Measurements from ENCODE around the gene SEPTIN2.
"Not testable (repeated sequence)": the region's sequence is repeated elsewhere in the genome, so short reads cannot be mapped to it uniquely, and the experiment has no call there.

The SEPTIN2 gene

DNA sequence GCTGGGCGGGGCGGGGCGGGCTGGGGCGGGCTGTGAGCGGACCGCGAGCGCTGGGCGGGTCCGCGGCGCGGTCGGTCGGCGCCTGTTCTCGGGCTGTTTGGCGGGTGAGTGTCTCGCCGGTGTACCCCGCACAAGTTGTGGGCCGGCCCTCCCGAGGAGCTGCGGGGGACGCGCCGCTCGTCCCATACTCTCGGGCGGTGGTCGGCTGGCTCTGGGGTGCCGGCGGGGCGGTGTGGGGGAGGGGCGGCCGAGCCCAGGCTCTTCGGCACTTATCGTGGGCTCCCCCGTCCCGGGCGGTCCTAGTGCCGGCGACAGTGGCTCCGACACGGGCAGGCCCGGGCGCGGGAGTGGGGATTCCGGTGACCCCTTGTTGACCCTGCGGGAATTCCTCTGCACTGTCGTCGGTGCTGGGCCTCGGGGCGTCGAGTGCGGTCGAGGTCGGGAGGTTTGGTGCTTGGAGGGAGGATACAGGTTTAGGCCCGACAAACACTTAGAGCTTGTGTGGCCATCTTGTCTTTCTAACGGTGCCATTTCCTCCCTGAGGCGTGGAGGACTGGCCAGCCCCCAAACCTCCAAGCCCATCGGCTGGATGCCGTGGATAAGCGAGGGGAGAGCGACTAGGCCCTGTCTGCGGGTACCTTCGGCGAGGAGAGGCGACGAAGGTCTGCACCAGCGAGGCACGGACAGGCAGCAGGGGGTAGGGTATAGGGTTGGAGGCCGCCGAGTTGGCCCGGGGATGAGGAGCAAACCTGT, at the start of gene SEPTIN2:
Gene SEPTIN2 (plus strand): TSS at position 47 of the 753 bp plus-strand sequence. CDS start 8,308 bp downstream, outside the sequence.
- DNase-seq: peak; percentile 91

DNA sequence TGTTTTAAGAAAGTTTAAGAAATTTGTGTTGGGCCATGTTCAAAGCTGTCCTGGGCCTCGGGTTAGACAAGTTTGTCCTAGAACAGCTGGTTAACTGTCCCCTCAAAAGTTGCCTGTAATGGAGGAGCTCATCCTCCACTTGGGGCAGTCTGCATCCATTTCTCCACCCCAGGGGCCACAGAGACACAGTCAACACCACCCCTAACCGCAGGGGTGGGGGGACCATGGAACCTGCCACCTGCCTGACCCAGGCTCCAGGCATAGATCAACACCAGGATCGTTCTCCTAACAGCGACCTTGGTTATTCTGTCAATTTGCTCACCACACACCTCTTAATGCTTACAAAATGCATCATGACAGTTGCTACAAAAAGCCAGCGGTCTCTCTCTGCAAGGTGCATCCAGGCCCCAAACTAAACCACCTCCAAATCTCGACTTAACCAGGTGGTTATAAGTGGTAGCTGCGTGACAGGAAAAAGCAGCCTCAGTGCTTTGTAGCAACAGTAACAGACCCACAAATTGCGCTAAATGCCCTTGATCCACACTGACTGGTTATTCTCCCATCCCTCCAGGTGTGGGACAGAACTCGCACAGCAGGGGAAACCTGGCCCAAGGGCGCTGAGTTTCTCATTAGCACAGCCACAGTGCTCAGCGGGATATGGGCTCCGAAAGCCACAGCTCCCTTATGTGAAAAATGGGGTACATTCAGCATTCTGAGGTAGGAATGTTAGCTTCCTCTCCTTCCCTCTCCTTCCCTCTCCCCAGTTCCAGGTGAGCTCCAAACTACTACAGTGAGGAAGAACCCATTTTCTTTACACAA, 48.3 kb upstream of the SEPTIN2 start:
- DNase-seq: no peak

- no peak for DNase-seq
These were observed 47.4 kb upstream of the SEPTIN2 start for GRCh38 chr2:241268306-241268705.

DNA sequence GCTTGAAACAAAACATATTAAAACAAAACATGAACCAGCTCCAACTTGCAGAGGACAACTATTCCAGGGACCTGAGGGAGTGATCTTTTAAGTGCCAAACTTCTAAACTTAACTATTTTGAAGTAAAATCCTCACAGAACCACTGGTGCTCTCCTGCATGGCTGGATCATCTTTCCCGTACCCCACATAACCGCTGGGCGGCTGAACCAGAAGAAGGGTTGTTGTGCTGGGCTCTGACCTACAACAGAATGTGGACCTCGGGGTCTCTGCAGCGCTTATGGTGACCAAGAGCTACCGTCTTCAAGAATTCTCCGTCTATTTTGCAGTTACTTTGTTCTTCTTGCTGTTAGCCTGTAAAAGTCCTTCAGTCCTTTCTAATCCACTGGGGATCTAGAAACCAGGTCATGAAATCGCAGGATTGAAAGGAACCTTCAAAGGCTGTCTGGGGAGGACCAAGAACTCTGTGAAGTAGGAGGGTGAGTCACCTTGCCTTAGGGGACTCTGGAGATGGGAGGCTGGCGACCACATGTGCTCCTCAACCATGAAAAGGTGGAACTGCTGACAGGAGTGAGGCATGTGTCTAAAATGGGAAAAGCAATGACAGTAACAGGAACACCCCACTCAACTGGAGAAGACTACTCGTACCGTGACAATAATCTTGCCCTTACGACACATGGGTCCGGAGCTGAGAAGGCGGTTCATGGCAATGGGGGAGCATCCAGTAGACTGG, 46.8 kb upstream of the SEPTIN2 start:
- DNase-seq: no peak

GRCh38 chr2:241269707-241270520, 45.8 kb upstream of the SEPTIN2 start:
- DNase-seq: no peak

GRCh38 chr2:241270531-241270930, 45.2 kb upstream of the SEPTIN2 start:
- DNase-seq: no peak

GRCh38 chr2:241271706-241272302, 43.9 kb upstream of the SEPTIN2 start:
- peak; percentile 86 for DNase-seq

GRCh38 chr2:241272303-241273209, 43.2 kb upstream of the SEPTIN2 start:
- DNase-seq: peak; percentile 81

DNA sequence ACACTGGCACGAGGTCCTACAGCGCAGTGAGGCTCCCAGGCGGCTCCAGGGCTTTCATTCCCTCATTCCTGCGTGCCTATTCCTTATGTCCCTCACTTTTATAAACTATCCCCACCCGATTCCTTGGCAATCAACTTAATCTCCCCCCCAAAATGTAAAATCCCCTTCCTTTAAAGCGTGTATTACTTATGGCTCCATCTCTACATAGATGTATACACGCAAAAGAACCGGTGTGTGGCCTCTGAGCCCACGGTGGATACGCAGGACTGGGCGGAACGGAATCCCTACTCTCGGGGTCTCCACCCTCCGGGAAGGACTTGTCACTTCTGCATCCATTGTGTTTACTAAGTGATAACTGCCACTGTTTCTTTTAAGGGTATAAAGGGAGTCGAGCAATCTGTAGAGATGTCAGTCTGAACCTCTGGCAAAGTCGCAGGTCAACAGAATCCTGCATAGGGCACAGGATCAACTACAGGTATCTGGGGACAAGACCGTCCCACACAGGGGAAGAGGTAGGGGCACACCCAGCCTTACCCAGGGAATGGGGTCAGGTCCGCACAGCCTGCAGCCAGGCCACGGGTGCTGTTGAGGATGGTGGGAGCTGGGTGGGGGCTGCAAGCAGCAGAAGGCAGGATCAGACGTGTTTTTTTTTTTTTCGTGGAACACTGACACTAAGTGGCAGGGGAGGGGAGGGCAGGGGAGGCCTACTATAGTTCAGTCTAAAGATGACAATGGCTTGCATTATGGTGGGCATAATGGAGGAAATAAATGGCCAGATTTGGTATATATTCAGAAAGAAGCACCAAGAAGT, 42.3 kb upstream of the SEPTIN2 start:
- no peak for DNase-seq

DNA sequence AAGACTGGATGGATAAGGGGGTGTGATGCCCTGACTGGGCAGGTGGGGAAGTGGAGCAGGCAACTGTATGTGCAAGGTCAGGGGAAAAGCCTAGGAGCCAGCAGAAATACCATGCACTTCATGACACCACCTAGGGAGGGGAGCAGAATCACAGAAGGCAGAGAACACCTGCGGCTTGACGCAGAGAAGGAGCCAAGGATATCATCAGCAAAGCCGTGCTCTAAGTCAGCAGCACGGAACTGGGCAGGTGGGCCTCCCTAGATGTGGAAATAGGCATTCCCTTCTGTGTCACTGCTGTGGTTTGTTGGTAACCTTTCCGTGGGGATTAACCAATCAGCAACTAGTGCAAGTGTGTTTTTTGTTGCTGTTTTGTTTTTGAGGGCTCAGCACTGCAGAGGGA, 41.6 kb upstream of the SEPTIN2 start:
- DNase-seq: no peak

DNA sequence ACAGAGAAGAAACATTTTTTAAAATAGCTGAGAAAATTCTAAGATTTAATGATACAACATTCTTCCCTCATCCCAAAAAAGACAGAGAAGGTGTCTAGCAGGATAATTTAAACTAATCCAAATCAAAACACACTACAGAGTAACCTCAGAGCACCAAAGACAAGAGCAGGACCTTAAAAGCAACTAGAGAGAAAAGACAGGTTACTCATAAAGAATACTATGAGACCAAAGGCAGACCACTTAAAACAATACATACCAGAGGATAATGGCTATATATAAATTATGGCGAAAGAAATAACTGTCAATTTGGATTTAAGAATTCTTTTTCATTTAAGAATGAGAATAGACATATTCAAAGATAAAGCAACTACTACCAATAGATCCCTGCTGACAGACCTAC, 40.2 kb upstream of the SEPTIN2 start:
- DNase-seq: no peak

GRCh38 chr2:241275910-241276309, 39.8 kb upstream of the SEPTIN2 start:
- no peak for DNase-seq

DNA sequence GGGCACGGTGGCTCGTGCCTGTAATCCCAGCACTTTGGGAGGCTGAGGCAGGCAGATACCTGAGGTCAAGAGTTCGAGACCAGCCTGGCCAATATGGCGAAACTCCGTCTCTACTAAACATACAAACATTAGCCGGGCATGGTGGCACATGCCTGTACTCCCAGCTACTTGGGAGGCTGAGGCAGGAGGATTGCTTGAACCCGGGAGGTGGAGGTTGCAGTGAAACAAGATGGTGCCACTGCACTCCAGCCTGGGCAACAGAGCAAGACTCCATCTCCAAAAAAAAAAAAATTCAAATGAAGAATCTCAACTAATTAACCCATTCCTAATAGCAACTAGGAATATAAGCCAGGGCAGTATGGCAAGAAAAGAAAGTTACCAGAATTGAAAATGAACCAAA, 37.4 kb upstream of the SEPTIN2 start:
- not testable (repeated sequence) for DNase-seq

- no peak for DNase-seq
These were observed 36.3 kb upstream of the SEPTIN2 start for GRCh38 chr2:241279413-241279812.

DNA sequence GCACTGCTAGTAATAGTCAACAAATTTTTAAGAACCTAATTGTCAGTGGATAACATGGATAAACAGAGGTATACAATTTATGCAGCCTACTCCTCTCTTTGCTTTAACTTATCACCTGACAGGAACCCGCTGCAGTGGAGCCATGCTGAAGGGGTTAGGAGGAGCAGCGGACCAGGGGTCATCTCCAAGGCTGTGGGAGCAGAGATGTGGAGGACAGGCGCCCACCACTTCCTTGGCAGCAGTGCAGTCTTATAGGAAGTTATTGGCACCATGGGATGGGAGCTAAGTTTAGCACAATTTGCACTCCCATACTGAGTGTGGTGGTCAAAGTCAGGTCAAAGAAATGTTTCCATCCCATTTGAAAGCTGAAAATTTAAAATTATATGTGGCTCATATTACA, 35.9 kb upstream of the SEPTIN2 start:
- DNase-seq: no peak

GRCh38 chr2:241280291-241280690, 35.4 kb upstream of the SEPTIN2 start:
- no peak for DNase-seq

DNA sequence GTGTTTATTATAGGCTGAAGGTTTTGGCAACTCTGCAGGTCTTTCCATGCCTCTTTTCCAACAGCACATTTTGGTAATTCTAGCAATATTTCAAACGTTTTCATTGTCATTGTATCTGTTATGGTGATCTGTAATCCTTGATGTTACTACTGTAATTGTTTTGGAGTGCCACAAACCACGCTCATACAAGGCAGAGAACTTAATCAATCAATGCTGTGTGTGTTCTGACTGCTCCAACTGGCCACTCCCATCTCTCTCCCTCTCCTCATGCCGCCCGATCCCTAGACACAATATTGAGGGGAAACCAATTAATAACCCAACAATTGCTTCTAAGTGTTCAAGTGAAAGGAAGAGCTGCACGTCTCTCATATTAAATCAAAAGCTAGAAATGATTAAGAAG, 33.2 kb upstream of the SEPTIN2 start:
- DNase-seq: no peak

GRCh38 chr2:241285596-241285995, 30.1 kb upstream of the SEPTIN2 start:
- no peak for DNase-seq

DNA sequence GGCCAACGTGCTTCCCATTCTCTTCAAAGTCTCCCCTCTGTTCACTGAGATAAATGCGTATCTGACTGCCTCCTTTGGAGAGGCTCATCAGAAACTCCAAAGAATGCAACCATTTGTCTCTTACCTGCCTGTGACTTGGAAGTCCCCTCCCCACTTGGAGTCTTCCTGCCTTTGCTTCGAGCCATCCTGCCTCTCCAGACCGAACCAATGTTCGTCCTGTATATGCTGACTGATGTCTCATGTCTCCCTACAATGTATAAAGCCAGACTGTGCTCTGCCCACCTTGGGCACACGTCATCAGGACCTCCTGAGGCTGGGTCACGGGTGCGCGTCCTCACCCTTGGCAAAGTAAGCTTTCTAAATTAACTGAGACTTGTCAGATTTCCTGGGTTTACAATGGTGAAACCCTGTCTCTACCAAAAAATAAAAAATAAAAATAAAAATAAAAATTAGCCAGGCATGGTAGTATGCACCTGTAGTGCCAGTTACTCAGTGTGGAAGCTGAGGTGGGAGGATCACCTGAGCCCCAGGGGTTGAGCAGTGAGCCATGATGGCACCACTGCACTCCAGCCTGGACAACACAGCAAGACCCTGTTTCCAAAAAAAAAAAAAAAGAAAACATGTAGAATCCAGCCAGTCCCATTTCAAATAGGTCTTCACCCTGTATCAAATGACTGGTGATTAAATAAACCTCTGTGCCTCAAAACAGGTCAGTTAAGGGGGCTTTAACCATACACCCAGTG, 29.2 kb upstream of the SEPTIN2 start:
- no peak for DNase-seq
